Stimulated activated CD8-positive, alpha-beta memory T cell treated with anti-CD3 and anti-CD28 coated beads, Interleukin-4, amount 100 ng/mL, for 24 hours (primary cell): ENCODE results near the gene GALNT9.

Source experiments
- DNase-seq: peaks from one replicate; pipeline ENCODE4 v3.0.0-alpha.2; 2020; ENCODE audit warnings: low read depth

GALNT9 gene

GRCh38 chr12:132292328-132293319 is 36.8 kb downstream of the GALNT9 start:
- no peak for DNase-seq

- DNase-seq, result no peak
Measured at GRCh38 chr12:132291402-132292175, 37.8 kb downstream of the GALNT9 start.

- DNase-seq, result no peak
Measured at GRCh38 chr12:132290203-132290540, 39.2 kb downstream of the GALNT9 start.

GRCh38 chr12:132289356-132290202 is 39.8 kb downstream of the GALNT9 start:
- no peak for DNase-seq

- no peak for DNase-seq
Measured at GRCh38 chr12:132288516-132289215, 40.7 kb downstream of the GALNT9 start.

GRCh38 chr12:132287391-132288238 is 41.8 kb downstream of the GALNT9 start:
- no peak for DNase-seq

GRCh38 chr12:132286912-132287311 is 42.5 kb downstream of the GALNT9 start:
- DNase-seq, result no peak

- no peak for DNase-seq
Measured at GRCh38 chr12:132285991-132286681, 43.3 kb downstream of the GALNT9 start.

GRCh38 chr12:132284827-132285741 is 44.3 kb downstream of the GALNT9 start:
- no peak for DNase-seq

GRCh38 chr12:132284071-132284826 is 45.1 kb downstream of the GALNT9 start:
- no peak for DNase-seq

GRCh38 chr12:132282950-132283771 is 46.2 kb downstream of the GALNT9 start:
- no peak for DNase-seq

GRCh38 chr12:132282031-132282949 is 47.1 kb downstream of the GALNT9 start:
- no peak for DNase-seq

- no peak for DNase-seq
Measured at GRCh38 chr12:132281038-132281437, 48.4 kb downstream of the GALNT9 start.

- no peak for DNase-seq
Measured at GRCh38 chr12:132280406-132280805, 49.0 kb downstream of the GALNT9 start.

GRCh38 chr12:132279930-132280329 is 49.5 kb downstream of the GALNT9 start:
- no peak for DNase-seq
